ENCODE measurements around the gene DDX10.

DDX10 gene

GRCh38 chr11:108802492-108802891 is 137.6 kb downstream of the DDX10 start:
- no peak overlapping the region for H3K4me3 ChIP-seq (ENCODE audit: low read length)
- no peak for DNase-seq (ENCODE audit: low read depth)
- no peak for TF ChIP-seq CTCF (IDR thresholded peaks at IDR 0.05; ENCODE audit: insufficient read depth, low read depth, low read length, missing control alignments)

- no peak overlapping the region for H3K4me3 ChIP-seq (ENCODE audit: low read length)
- TF ChIP-seq CTCF (IDR thresholded peaks at IDR 0.05; ENCODE audit: insufficient read depth, low read depth, low read length, missing control alignments), result no peak
- DNase-seq (ENCODE audit: low read depth), result no peak
Measured at GRCh38 chr11:108803776-108804175, 138.9 kb downstream of the DDX10 start.

- no peak for DNase-seq (ENCODE audit: low read depth)
- H3K4me3 ChIP-seq (ENCODE audit: low read length), result no peak overlapping the region
- TF ChIP-seq CTCF (IDR thresholded peaks at IDR 0.05; ENCODE audit: insufficient read depth, low read depth, low read length, missing control alignments), result no peak
Measured at GRCh38 chr11:108804511-108804910, 139.6 kb downstream of the DDX10 start.

GRCh38 chr11:108805030-108805429 is 140.2 kb downstream of the DDX10 start:
- DNase-seq (ENCODE audit: low read depth), result no peak
- no peak overlapping the region for H3K4me3 ChIP-seq (ENCODE audit: low read length)
- TF ChIP-seq CTCF (IDR thresholded peaks at IDR 0.05; ENCODE audit: insufficient read depth, low read depth, low read length, missing control alignments), result no peak

- no peak for TF ChIP-seq CTCF (IDR thresholded peaks at IDR 0.05; ENCODE audit: insufficient read depth, low read depth, low read length, missing control alignments)
- no peak for DNase-seq (ENCODE audit: low read depth)
- H3K4me3 ChIP-seq (ENCODE audit: low read length), result no peak overlapping the region
Measured at GRCh38 chr11:108807262-108807661, 142.4 kb downstream of the DDX10 start.

- DNase-seq (ENCODE audit: low read depth), result no peak
- TF ChIP-seq CTCF (IDR thresholded peaks at IDR 0.05; ENCODE audit: insufficient read depth, low read depth, low read length, missing control alignments), result no peak
- H3K4me3 ChIP-seq (ENCODE audit: low read length), result no peak overlapping the region
Measured at GRCh38 chr11:108813086-108813485, 148.2 kb downstream of the DDX10 start.

GRCh38 chr11:108817976-108818375 is 153.1 kb downstream of the DDX10 start:
- DNase-seq (ENCODE audit: low read depth), result peak; percentile 4
- no peak overlapping the region for H3K4me3 ChIP-seq (ENCODE audit: low read length)
- TF ChIP-seq CTCF (IDR thresholded peaks at IDR 0.05; ENCODE audit: insufficient read depth, low read depth, low read length, missing control alignments), result no peak

All from epithelial cell of esophagus (primary cell).